Trophoblast cell (in vitro differentiated cells and primary cell): ENCODE measurements around the gene NDRG3.

Source experiments
- DNase-seq, 2 donors: peaks; one replicate each; pipeline ENCODE4 v3.0.0-alpha.2; 2016
- H2AFZ ChIP-seq: 2 replicates; pipeline ENCODE4 v1.6.1; 2013; ENCODE audit warnings: low read length, moderate library complexity, mild to moderate bottlenecking; ENCODE audit not compliant: insufficient read depth, poor library complexity
- H2AK5ac ChIP-seq: 2 replicates; pipeline ENCODE4 v1.6.1; 2013; ENCODE audit warnings: mild to moderate bottlenecking, low read length
- H2BK120ac ChIP-seq: 2 replicates; pipeline ENCODE4 v1.6.1; 2013; ENCODE audit warnings: low read length, mild to moderate bottlenecking, moderate library complexity; ENCODE audit not compliant: insufficient read depth, poor library complexity
- H2BK12ac ChIP-seq: 2 replicates; pipeline ENCODE4 v1.6.1; 2013; ENCODE audit warnings: mild to moderate bottlenecking, low read length, moderate library complexity
- H2BK5ac ChIP-seq: 2 replicates; pipeline ENCODE4 v1.6.1; 2013; ENCODE audit warnings: low read length, low read depth, moderate library complexity, mild to moderate bottlenecking; ENCODE audit not compliant: poor library complexity
- H3K14ac ChIP-seq: 2 replicates; pipeline ENCODE4 v1.6.1; 2013; ENCODE audit warnings: mild to moderate bottlenecking, low read length
- H3K18ac ChIP-seq: 2 replicates; pipeline ENCODE4 v1.6.1; 2013; ENCODE audit warnings: mild to moderate bottlenecking, low read length
- H3K23ac ChIP-seq: 2 replicates; pipeline ENCODE4 v1.6.1; 2013; ENCODE audit warnings: low read length
- H3K27ac ChIP-seq: 2 replicates; pipeline ENCODE4 v1.5.1; 2013; ENCODE audit warnings: low read depth, mild to moderate bottlenecking, inconsistent platforms, low read length, moderate library complexity
- H3K27me3 ChIP-seq: 2 replicates; pipeline ENCODE4 v1.6.1; 2013; ENCODE audit warnings: inconsistent platforms, mild to moderate bottlenecking, low read length, moderate library complexity; ENCODE audit not compliant: insufficient read depth
- H3K36me3 ChIP-seq, 2 experiments: 1 replicate in 1 of 2; 2 replicates in 1 of 2; pipeline ENCODE4 v1.6.1; 2013; ENCODE audit warnings: low read length in 2 of 2, mild to moderate bottlenecking in 2 of 2, moderate library complexity in 1 of 2; ENCODE audit not compliant: insufficient read depth in 2 of 2, control insufficient read depth in 1 of 2
- H3K4ac ChIP-seq: 2 replicates; pipeline ENCODE4 v1.6.1; 2013; ENCODE audit warnings: low read depth, mild to moderate bottlenecking, low read length, moderate library complexity
- H3K4me1 ChIP-seq, 2 experiments: 1 replicate in 1 of 2; 2 replicates in 1 of 2; pipeline ENCODE4 v1.6.1; 2013; ENCODE audit warnings: low read length in 2 of 2, mild to moderate bottlenecking in 2 of 2, moderate library complexity in 1 of 2; ENCODE audit not compliant: insufficient read depth in 2 of 2, control insufficient read depth in 1 of 2
- H3K4me2 ChIP-seq: 2 replicates; pipeline ENCODE4 v1.6.1; 2013; ENCODE audit warnings: inconsistent platforms, mild to moderate bottlenecking, low read length, moderate library complexity
- H3K4me3 ChIP-seq: 2 replicates; pipeline ENCODE4 v1.5.1; 2013; ENCODE audit warnings: mild to moderate bottlenecking, low read depth, low read length, inconsistent platforms
- H3K79me1 ChIP-seq: one replicate; pipeline ENCODE4 v1.6.1; 2013; ENCODE audit warnings: low read length
- H3K79me2 ChIP-seq: 2 replicates; pipeline ENCODE4 v1.6.1; 2013; ENCODE audit warnings: low read length, mild to moderate bottlenecking; ENCODE audit not compliant: control insufficient read depth, insufficient read depth, poor library complexity
- H3K9ac ChIP-seq: 2 replicates; pipeline ENCODE4 v1.6.1; 2013; ENCODE audit warnings: mild to moderate bottlenecking, low read length
- H3K9me3 ChIP-seq: 2 replicates; pipeline ENCODE4 v1.6.1; 2013; ENCODE audit warnings: low read depth, mild to moderate bottlenecking, control low read depth, inconsistent platforms, low read length; ENCODE audit not compliant: insufficient read depth
- H4K12ac ChIP-seq: 2 replicates; pipeline ENCODE4 v1.6.1; 2013; ENCODE audit warnings: low read depth, mild to moderate bottlenecking, low read length, moderate library complexity
- H4K8ac ChIP-seq: 2 replicates; pipeline ENCODE4 v1.6.1; 2013; ENCODE audit warnings: low read depth, mild to moderate bottlenecking, low read length, moderate library complexity
- H4K91ac ChIP-seq: one replicate; pipeline ENCODE4 v1.6.1; 2013; ENCODE audit warnings: low read depth, mild to moderate bottlenecking, low read length, moderate library complexity
- WGBS: extraction: QIAGEN DNeasy Blood & Tissue Kit; methylation state at CpG from one replicate; pipeline ENCODE4 v1.1.7; 2013; ENCODE audit warnings: missing lambda C conversion rate; ENCODE audit not compliant: insufficient read length, insufficient coverage; ENCODE audit errors: extremely low coverage; 5-methylcytosine and 5-hydroxymethylcytosine counted together

NDRG3 gene

DNA sequence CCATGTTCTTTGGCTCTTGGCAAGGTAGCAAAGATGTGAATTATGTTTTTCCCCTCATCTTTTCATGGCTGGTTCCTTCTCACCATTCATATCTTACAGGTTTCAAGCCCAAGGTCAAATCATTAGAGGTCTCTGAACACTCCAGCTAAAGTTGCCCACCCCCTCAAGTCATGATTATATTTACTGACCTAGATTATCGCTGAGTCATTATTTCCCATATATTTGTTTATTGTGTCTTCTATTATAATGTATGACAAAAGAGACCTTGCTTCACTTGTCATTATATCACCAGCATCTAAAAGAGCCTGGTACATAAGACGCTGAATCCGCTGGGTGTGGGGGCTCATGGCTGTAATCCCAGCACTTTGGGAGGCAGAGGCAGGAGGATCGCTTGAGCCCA lies 15.2 kb upstream of the NDRG3 start:
- Histone ChIP-seq H4K91ac (no peak overlapping the region), H3K4me2 (no peak overlapping the region), H3K36me3 (peaks cover 22% of the 10 kb centered on the region in 2 experiments), H2BK12ac (no peak overlapping the region), H3K9ac (no peak overlapping the region), H3K23ac (no peak overlapping the region), H4K8ac (no peak overlapping the region), H3K27me3 (no peaks in the 10 kb centered on the region), H3K27ac (no peak overlapping the region), H2BK120ac (no peak overlapping the region), H3K79me2 (no peaks in the 10 kb centered on the region), H2AFZ (no peak overlapping the region), H3K4me1 (no peaks in the 10 kb centered on the region), H3K4me3 (no peak overlapping the region), H4K12ac (no peak overlapping the region), H2BK5ac (no peak overlapping the region), H3K14ac (no peak overlapping the region), H3K18ac (no peak overlapping the region), H2AK5ac (no peak overlapping the region), H3K79me1 (no peaks in the 10 kb centered on the region), H3K4ac (no peak overlapping the region), H3K9me3 (no peaks in the 10 kb centered on the region)
- no peak for DNase-seq
- no CpG with 5 or more reads among the region's 4 CpGs for WGBS

DNA sequence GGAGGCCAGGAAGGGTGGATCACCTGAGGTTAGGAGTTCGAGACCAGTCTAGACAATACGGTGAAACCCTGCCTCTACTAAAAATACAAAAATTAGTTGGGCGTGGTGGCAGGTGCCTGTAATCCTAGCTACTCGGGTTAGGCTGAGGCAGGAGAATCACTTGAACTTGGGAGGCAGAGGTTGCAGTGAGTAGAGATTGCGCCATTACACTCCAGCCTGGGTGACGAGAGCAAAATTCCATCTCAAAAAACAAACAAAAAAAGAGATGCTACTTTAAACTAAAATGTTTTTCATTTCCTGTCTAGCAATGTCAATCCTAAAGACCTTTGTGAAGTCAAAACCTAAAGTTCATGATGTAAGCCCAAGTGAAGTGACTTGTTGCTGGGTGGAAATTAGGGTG lies 14.8 kb upstream of the NDRG3 start:
- Histone ChIP-seq H3K27ac (no peak overlapping the region), H4K91ac (no peak overlapping the region), H2AFZ (no peak overlapping the region), H4K12ac (no peak overlapping the region), H3K4me2 (no peak overlapping the region), H3K23ac (no peak overlapping the region), H3K79me1 (no peaks in the 10 kb centered on the region), H3K4me3 (no peak overlapping the region), H2AK5ac (no peak overlapping the region), H3K14ac (no peak overlapping the region), H4K8ac (no peak overlapping the region), H3K18ac (no peak overlapping the region), H2BK120ac (no peak overlapping the region), H3K36me3 (peaks cover 22 to 24% of the 10 kb centered on the region in 2 experiments), H3K4me1 (no peaks in the 10 kb centered on the region), H3K27me3 (no peaks in the 10 kb centered on the region), H3K4ac (no peak overlapping the region), H2BK12ac (no peak overlapping the region), H2BK5ac (no peak overlapping the region), H3K9me3 (no peaks in the 10 kb centered on the region), H3K9ac (no peak overlapping the region), H3K79me2 (no peaks in the 10 kb centered on the region)
- WGBS: no CpG with 5 or more reads among the region's 6 CpGs
- DNase-seq: no peak

- Histone ChIP-seq H2BK120ac (no peak overlapping the region), H3K4me1 (no peaks in the 10 kb centered on the region), H2AFZ (no peak overlapping the region), H2AK5ac (no peak overlapping the region), H3K14ac (no peak overlapping the region), H3K9me3 (no peaks in the 10 kb centered on the region), H2BK12ac (no peak overlapping the region), H3K79me1 (no peaks in the 10 kb centered on the region), H3K79me2 (no peaks in the 10 kb centered on the region), H4K91ac (no peak overlapping the region), H3K27ac (no peak overlapping the region), H2BK5ac (no peak overlapping the region), H3K27me3 (no peaks in the 10 kb centered on the region), H4K12ac (no peak overlapping the region), H4K8ac (no peak overlapping the region), H3K9ac (no peak overlapping the region), H3K23ac (no peak overlapping the region), H3K4me3 (no peak overlapping the region), H3K36me3 (peaks cover 22 to 26% of the 10 kb centered on the region in 2 experiments), H3K4ac (no peak overlapping the region), H3K4me2 (no peak overlapping the region), H3K18ac (no peak overlapping the region)
- no peak for DNase-seq
- WGBS: no CpG with 5 or more reads among the region's 1 CpG
Observed at GRCh38 chr20:36758276-36758675, 12.4 kb upstream of the NDRG3 start.

GRCh38 chr20:36756496-36756895 lies 10.6 kb upstream of the NDRG3 start:
- H3K9me3 ChIP-seq: peaks cover 1% of the 10 kb centered on the region
- no peak overlapping the region for H3K4me3 ChIP-seq
- H2AFZ ChIP-seq: no peak overlapping the region
- no peak overlapping the region for H3K27ac ChIP-seq
- H3K27me3 ChIP-seq: no peaks in the 10 kb centered on the region
- no peak overlapping the region for H2BK12ac ChIP-seq
- H3K14ac ChIP-seq: no peak overlapping the region
- no peak overlapping the region for H2BK120ac ChIP-seq
- no peak overlapping the region for H4K8ac ChIP-seq
- no peak overlapping the region for H4K91ac ChIP-seq
- no peak overlapping the region for H3K4me2 ChIP-seq
- no peaks in the 10 kb centered on the region for H3K79me1 ChIP-seq
- H3K18ac ChIP-seq: no peak overlapping the region
- H3K4ac ChIP-seq: no peak overlapping the region
- H3K23ac ChIP-seq: no peak overlapping the region
- no peak overlapping the region for H4K12ac ChIP-seq
- no peaks in the 10 kb centered on the region for H3K79me2 ChIP-seq
- no peak overlapping the region for H2BK5ac ChIP-seq
- H3K9ac ChIP-seq: no peak overlapping the region
- no peak for DNase-seq
- no peak overlapping the region for H2AK5ac ChIP-seq
- H3K4me1 ChIP-seq: no peaks in the 10 kb centered on the region
- H3K36me3 ChIP-seq: peaks cover 32% of the 10 kb centered on the region in 2 experiments
